ENCODE measurements around the gene SLC5A4.

Gene SLC5A4

GRCh38 chr22:32232191-32232830, 22.8 kb downstream of the SLC5A4 start:
- DNase-seq: no peak

GRCh38 chr22:32226326-32227104, 28.6 kb downstream of the SLC5A4 start:
- no peak for DNase-seq

DNA sequence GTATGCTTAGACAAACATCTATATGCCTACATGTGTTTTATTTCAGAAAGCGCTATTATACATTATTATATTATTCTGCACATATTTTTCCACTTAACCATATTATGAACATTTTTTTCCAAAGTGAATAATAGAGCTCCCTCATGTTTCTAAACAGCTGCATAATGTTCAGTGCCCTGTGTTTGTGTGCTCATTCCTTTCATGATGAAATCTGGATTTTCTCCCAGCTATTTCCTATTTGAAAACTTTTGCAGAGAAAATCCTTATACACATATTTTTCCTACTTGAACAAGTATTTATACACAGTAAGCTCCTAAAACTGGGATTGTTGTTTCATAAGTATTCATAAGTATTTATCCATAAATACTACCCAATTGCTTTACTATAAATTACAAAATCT, 32.2 kb downstream of the SLC5A4 start:
- no peak for DNase-seq

GRCh38 chr22:32219026-32219425, 36.1 kb downstream of the SLC5A4 start:
- no peak for DNase-seq

DNA sequence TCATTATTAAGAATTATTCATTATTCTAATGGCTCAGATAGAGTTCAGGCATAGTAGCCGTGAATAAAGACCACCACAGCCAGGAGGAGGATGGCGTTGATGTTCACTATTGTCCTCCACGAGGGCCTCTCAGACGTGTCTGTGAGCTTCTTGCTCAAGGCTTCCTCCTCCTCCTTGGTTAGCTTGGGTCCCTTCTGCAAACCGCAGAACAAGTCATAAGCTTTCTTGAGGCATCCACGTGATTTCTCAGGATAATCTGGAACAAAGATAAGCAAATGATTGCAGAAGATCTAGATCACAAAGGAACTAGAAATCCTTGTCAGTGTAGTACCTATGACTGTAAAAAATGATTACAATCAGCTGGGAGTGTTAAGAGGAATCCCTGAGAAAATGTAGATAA, 36.7 kb downstream of the SLC5A4 start:
- DNase-seq: no peak

DNA sequence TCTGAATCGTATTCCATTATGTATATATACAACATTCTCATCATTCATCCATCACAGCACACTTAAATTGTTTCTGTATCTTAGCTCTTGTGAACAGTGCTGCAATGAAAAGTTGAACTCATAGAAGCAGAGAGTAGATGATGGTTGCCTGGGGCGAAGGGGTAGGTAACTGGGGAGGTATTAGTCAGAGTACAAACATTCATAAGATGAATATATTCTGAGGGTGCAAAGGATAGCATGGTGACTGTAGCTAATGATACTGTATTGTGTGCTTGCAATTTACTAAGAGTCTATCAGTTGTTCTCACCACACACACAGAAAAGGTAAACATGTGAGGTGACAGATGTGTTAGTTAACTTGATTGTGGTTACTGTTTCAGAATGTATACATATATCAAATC, 37.7 kb downstream of the SLC5A4 start:
- DNase-seq: no peak

DNA sequence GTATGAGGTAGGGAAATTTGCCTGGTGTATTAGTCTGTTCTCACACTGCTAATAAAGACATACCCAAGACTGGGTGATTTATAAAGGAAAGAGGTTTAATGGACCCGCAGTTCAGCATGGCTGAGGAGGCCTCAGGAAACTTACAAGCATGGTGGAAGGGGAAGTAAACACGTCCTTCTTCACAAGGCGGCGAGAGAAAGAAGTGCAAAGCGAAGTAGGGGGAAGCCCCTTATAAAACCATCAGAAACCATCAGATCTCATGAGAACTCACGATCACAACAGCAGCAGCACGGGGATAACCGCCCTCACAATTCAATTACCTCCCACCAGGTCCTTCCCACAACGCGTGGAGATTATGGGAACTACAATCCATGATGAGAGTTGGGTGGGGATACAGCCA, 38.2 kb downstream of the SLC5A4 start:
- DNase-seq: no peak

- DNase-seq: no peak
Measured at GRCh38 chr22:32211011-32211410, 44.1 kb downstream of the SLC5A4 start.

DNA sequence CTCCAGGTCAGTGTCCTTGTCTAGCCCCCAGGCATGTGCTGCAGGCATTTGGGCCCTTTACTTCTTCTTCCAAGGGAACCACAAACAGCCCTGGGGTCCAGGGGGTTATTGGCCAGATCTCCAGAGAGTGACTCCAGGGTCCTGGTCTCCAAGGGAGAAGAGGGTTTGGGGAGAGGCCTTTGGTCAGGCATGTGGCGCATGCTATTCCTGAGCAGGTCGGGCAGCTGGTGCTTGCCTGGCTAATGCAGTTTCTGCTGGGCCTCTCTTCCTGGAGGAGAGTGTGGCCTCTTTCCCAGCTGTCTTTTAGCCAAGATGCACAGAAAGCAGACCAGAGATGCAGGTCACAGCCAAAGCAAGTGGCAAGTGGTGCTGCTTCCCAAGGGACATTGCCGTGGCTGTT, 46.5 kb downstream of the SLC5A4 start:
- DNase-seq: no peak

DNA sequence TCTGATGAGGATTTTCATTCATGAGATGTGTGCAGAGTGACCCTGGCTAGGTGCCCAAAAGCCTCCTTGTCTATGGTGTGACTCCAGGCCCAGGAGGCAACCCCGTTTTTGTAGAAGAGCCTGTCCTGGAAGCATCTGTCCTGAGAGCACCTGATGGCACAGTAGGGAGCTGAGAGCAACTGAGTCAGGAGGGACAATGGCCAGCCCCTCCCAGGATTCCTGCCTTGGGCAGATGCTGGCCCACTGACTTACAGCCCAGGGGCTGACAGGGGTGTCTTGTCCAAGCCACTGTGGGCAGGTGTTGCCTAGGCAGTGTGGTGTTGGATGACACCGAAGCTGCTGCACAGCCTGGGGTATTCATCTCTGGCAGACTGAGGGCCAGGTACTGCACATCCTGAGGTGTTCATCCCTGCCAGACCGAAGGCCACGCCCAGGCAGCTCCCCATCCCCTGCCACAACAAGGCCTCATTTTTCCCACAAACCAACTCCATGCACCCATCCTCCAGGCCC, 47.1 kb downstream of the SLC5A4 start:
- no peak for DNase-seq

DNA sequence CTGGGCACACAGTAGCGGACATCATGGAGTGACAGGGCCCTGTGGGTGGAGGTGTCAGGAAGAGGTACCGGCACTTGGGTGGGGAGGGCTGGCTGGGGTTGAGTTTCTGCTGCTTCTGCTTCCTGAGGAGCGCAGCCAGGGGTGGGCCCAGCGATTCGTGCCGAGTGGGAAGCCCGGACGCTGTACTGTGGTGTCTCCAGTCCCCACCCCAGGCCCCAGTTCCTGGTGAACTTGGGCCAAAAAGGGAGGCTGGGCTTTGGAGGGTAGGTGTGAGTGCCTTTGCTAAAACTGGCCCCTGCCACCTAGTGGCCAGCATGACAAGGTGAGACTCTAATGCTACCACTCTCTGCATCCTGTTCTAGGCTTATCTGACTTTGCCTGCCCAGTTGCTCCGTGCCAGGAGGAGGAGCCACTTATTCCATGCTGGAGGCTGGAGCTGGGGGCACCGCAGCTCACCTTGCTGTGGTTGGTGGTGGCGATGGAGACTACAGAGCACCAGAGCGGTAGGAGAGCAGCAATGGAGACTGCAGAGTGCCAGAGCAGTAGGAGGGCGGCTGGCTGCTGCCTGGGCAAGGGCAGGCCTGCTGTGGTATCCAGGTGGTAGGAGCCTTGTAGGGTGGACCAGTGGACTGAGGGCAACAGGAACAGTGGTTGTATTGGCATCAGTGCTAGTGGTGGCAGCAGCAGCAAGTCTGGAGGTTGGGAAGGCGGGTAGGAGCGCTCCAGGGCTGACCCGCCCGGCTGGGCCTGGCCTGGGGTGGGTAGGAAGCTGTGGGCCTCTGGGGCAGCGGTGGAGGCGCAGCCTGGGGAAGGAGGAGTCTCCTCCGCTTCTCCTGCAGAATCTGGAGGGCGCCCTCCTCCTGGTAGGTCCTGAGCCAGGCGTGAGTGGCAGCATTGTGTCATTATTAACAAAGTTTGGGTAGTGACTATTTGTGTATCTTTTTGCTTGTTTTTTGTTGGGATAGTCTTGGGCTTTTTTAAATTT, 48.1 kb downstream of the SLC5A4 start:
- DNase-seq: no peak

- DNase-seq: no peak
Measured at GRCh38 chr22:32205974-32206773, 49.0 kb downstream of the SLC5A4 start.

DNA sequence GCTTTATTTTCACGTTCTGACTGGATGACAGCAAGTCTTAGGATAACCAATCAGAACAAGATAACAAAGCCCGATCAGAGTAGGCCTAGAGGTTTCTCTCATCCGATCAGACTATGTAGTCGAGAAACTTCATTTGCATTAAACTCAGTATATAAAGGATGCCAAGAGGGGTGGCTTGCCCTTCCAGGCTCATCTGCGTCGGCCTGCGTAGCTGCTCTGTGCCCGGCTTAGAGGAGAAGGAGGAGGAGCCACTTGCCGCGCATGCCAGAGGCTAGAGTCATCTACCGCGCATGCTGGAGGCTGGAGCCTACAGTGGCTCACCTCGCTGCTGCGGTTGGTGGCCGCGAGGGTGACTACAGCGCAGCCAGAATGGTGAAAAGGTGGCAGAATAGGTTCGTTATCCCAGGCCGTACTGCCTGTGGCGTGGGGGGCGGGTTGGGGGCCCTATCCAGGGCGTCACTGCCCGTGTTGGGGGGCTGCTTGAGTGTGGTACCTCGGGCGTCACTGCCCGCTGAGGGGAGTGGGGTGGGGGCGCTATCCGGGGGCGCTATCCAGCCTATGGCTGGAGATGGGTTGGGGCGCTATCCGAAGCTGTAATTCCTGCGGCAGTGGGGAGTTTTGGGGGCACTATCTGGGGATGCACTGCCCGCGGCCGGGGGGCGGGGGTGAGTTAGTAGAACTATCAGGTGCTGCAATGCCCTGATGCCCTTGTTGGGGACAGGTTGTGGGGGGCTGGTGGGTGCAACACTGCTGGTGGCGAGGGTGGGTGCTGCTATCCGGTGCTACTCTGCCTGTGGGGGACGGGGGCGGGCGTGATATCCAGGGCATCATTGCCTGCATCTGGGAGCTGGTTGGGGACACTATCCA, 50.1 kb downstream of the SLC5A4 start, which contains the start of gene RFPL2:
Gene RFPL2, minus strand, starts transcription at position 218 of the 867 bp plus-strand sequence. CDS start 2,622 bp downstream, outside the sequence.
- DNase-seq: no peak

DNA sequence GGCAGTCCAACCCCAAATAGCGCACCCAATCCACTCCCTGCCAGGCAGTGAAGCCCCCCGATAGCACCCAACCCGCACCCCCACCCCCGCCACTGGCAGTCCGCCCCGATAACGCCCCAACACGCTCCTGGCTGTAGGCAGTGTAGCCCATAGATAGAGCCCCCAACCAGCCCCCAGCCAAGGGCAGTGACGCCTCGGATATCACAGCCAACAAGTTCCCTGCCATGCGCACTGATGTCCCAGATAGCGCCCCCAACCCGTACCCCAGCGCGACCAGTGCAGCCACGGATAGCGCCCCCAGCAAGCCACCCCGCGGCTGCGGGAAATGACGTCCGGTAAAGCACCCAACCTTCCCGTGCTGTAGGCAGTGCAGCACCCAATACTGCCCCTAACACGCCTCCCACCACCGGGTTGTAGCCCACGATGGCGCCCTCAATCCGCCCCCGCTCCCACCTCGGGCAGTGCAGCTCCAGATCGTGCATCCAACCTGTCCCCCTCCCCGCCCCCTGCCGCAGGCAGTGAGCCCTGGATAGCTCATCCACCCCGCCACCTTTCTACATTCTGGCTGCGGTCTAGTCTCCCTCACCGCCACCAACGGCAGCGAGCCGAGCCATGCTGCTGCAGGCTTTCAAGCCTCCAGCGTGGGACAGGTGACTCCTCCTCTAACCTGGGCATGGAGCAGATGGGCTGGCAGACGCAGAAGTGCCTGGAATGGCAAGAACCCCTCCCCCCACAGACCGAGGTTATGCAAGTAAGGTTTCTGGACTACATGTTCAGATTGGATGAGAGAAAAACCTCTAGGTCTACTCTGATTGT, 50.9 kb downstream of the SLC5A4 start:
- no peak for DNase-seq

DNA sequence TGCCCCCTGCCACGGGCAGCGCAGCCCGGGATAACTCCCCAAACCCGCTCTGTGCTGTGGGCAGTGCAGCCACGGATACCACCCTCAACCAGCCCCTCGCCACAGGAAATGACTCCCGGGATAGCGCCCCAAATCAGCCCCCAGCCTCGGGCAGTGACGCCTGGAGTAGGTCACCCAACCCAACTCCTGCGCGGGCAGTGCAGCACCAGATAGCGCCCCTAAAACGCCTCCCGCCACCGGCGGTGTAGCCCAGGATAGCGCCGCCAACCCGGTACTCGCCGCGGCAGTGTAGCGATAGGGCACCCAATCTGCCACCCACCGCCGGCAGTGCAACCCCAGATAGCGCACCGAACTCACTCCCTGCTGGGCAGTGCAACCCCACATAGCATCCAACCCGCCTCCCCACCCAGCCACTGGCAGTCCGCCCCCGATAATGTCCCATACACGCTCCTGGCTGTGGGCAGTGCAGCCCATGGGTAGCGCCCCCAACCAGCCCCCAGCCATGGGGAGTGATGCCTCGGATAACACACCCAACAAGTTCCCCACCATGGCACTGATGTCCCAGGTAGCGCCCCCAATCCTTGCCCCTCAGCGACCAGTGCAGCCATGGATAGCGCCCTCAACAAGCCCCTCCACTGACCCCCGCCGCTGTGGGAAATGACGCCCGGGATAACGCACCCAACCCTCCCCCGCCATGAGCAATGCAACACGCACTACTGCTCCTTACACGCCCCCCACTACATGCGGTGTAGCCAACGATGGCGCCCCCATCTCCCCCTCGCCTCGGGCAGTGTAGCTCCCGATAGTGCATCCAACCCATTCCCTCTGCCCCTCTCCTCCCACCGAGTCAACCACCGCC, 51.7 kb downstream of the SLC5A4 start:
- DNase-seq: no peak

DNA sequence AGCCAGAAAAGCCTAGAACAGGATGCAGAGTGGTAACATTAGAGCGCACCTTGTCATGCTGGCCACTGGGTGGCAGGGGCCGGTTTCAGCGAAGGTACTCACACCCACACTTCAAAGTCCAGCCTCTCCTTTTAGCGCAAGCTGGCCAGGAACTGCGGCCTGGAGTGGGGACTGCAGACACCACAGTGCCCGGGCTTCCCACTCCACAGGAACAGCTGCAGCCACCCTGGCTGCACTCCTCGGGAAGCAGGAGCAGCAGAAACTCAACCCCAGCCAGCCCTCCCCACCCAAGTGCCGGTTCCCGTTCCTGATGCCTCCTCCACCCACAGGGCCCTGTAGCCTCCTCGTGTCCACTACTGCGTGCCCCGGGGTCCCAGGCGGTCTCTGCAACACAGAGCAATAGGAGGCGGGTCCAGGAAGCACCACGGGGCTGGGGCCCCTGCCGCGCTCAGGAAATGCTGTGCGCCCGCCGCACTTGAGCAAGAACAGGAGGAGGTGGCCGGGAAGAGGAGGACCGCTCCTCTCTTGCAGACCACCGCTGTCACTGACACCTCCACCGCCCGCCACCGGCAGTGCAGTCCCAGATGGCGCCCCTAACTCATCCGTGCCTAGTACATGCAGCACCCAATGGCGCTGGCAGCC, 52.5 kb downstream of the SLC5A4 start:
- DNase-seq: peak; percentile 53

- DNase-seq: no peak
Measured at GRCh38 chr22:32202161-32202538, 53.0 kb downstream of the SLC5A4 start.

GRCh38 chr22:32200752-32201151, 54.4 kb downstream of the SLC5A4 start:
- DNase-seq: no peak

DNA sequence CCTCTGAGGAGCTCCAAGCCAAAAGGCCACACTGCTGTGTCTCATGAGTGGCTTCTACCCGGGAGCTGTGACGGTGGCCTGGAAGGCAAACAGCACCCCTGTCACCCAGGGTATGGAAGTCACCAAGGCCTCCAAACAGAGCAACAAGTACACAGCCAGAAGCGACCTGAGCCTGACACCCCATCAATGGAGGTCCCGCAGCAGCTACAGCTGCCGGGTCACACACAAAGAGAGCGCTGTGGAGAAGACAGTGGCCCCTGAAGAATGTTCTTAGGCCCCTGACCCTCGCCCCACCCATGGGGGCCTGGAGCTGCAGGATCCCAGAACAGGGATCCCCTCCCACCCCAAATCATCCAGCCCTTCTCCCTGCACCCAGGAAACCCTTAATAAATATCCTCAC, 55.2 kb downstream of the SLC5A4 start:
- no peak for DNase-seq

Measured in left hindlimb (tissue), 1 donor.